Panc1 (cell line): ENCODE results near the gene HRH4.

ENCODE experiments used
- POLR2AphosphoS5 ChIP-seq: IDR thresholded peaks from 2 replicates; pipeline ENCODE4 v1.6.1; 2012; ENCODE audit warnings: mild to moderate bottlenecking, low read depth, low read length, moderate library complexity
- TF ChIP-seq, protein P1 (sequence below): fragments of 450-650 bp; IDR thresholded peaks from 2 replicates; pipeline ENCODE4 v1.5.1; 2017; ENCODE audit warnings: mild to moderate bottlenecking
- TF ChIP-seq, protein P2 (sequence below), 2 experiments: IDR thresholded peaks; 2 replicates each; pipeline ENCODE4 v1.6.1; 2011 to 2012; ENCODE audit warnings: low read depth in 2 of 2, control low read depth in 1 of 2, low read length in 1 of 2, mild to moderate bottlenecking in 1 of 2, moderate library complexity in 1 of 2; ENCODE audit not compliant: insufficient read depth in 1 of 2

DNA sequence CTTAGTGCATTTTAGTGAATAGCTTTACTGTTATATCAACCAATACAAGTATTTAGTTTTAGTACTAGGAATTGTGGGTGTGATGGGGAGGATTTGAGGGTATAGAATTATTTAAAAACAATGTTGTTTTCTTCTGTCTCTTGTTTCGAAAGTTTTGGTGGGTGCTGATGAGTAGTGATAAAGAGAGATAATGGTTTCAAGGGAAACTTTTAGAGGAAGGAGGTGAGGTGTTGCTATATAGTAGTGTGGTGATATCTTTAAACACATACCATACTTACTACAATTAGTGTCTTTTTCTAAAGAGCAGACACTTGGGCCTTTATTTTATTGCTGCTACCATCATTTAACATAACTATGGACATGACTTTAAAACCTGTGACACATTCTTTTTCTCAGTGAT lies 23.5 kb upstream of the HRH4 start:
- TF ChIP-seq, protein P1, sequence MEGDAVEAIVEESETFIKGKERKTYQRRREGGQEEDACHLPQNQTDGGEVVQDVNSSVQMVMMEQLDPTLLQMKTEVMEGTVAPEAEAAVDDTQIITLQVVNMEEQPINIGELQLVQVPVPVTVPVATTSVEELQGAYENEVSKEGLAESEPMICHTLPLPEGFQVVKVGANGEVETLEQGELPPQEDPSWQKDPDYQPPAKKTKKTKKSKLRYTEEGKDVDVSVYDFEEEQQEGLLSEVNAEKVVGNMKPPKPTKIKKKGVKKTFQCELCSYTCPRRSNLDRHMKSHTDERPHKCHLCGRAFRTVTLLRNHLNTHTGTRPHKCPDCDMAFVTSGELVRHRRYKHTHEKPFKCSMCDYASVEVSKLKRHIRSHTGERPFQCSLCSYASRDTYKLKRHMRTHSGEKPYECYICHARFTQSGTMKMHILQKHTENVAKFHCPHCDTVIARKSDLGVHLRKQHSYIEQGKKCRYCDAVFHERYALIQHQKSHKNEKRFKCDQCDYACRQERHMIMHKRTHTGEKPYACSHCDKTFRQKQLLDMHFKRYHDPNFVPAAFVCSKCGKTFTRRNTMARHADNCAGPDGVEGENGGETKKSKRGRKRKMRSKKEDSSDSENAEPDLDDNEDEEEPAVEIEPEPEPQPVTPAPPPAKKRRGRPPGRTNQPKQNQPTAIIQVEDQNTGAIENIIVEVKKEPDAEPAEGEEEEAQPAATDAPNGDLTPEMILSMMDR: no peak
- TF ChIP-seq, protein P2, sequence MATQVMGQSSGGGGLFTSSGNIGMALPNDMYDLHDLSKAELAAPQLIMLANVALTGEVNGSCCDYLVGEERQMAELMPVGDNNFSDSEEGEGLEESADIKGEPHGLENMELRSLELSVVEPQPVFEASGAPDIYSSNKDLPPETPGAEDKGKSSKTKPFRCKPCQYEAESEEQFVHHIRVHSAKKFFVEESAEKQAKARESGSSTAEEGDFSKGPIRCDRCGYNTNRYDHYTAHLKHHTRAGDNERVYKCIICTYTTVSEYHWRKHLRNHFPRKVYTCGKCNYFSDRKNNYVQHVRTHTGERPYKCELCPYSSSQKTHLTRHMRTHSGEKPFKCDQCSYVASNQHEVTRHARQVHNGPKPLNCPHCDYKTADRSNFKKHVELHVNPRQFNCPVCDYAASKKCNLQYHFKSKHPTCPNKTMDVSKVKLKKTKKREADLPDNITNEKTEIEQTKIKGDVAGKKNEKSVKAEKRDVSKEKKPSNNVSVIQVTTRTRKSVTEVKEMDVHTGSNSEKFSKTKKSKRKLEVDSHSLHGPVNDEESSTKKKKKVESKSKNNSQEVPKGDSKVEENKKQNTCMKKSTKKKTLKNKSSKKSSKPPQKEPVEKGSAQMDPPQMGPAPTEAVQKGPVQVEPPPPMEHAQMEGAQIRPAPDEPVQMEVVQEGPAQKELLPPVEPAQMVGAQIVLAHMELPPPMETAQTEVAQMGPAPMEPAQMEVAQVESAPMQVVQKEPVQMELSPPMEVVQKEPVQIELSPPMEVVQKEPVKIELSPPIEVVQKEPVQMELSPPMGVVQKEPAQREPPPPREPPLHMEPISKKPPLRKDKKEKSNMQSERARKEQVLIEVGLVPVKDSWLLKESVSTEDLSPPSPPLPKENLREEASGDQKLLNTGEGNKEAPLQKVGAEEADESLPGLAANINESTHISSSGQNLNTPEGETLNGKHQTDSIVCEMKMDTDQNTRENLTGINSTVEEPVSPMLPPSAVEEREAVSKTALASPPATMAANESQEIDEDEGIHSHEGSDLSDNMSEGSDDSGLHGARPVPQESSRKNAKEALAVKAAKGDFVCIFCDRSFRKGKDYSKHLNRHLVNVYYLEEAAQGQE (IDR thresholded peaks at IDR 0.05; ENCODE audit: insufficient read depth in 1 of 2, low read depth in 2 of 2, low read length in 1 of 2): no peak
- TF ChIP-seq POLR2AphosphoS5: no peak
